K562 (cell line): ENCODE measurements around the gene CPLX1. TPM values are rescaled to one million over a fixed set of nuclear protein-coding genes. Genes with fewer than 3 reads are reported as not detected.

Source experiments
- ATAC-seq: fragments of 200-7000 bp; cut with Tn5 transposase; 3 replicates; pipeline ENCODE4 v1.9.1; 2020; ENCODE audit warnings: moderate library complexity
- BruUV-seq: library from RNA; stranded (reverse); fragments of 400-500 nt; replicated peaks from 2 replicates; lab custom pipeline; 2021; lab: Mats Ljungman, UMichigan
- CTCF ChIA-PET: fragments of 300-600 bp; formaldehyde crosslinking; extraction: SDS; loops from one replicate; lab custom pipeline; 2021; ENCODE audit warnings: low intra/inter-chr PET ratio; lab: Yijun Ruan, JAX
- POLR2A ChIA-PET: fragments of 300-600, 350-650 bp; sonication (Branson Sonifier 250); formaldehyde crosslinking; extraction: SDS; loops from one replicate; lab custom pipeline; 2021; ENCODE audit warnings: antibody characterized with exemption, inconsistent platforms; lab: Yijun Ruan, JAX
- DNase-seq, 4 experiments: peaks; one replicate each; pipeline versions ENCODE4 v3.0.0 to v3.0.0-alpha.2; 2011 to 2018; ENCODE audit warnings: low spot score in 3 of 4, mixed read lengths in 3 of 4; ENCODE audit errors: extremely low read depth in 1 of 4
- FAIRE-seq: peaks from 2 replicates; lab custom pipeline; 2011; peaks lifted over from hg19 to GRCh38; lab: Jason Lieb, UNC
- H2AFZ ChIP-seq: 2 replicates; pipeline ENCODE4 v1.6.0; 2011; ENCODE audit warnings: low read depth, low read length, control low read depth, inconsistent platforms
- H3K27ac ChIP-seq: fragments of 200-600 bp; 3 replicates; pipeline ENCODE4 v1.8.0; 2011; ENCODE audit warnings: low read depth, mild to moderate bottlenecking, control low read depth, inconsistent platforms, low read length, moderate library complexity, mixed read lengths; ENCODE audit errors: extremely low read depth
- H3K27me3 ChIP-seq, 2 experiments: fragments of 300-600 bp in 1 of 2; 2 replicates in 1 of 2; 3 replicates in 1 of 2; pipeline versions ENCODE4 v1.6.0 to v1.8.0; 2011; ENCODE audit warnings: inconsistent platforms in 2 of 2, low read length in 2 of 2, mild to moderate bottlenecking in 1 of 2, mixed read lengths in 1 of 2, moderate library complexity in 1 of 2; ENCODE audit not compliant: control insufficient read depth in 2 of 2, insufficient read depth in 2 of 2
- H3K36me3 ChIP-seq: fragments of 300-600 bp; 3 replicates; pipeline ENCODE4 v1.8.0; 2011; ENCODE audit warnings: mild to moderate bottlenecking, low read length, inconsistent platforms; ENCODE audit not compliant: control insufficient read depth, insufficient read depth
- H3K4me1 ChIP-seq, 2 experiments: fragments of 200-600 bp in 1 of 2; replicated peaks in 1 of 2; 2 replicates in 1 of 2; 3 replicates in 1 of 2; pipeline versions ENCODE4 v1.5.1 to v1.8.0; 2011; ENCODE audit warnings: inconsistent platforms in 2 of 2, low read length in 2 of 2, mild to moderate bottlenecking in 1 of 2, mixed read lengths in 1 of 2, moderate library complexity in 1 of 2; ENCODE audit not compliant: control insufficient read depth in 2 of 2, insufficient read depth in 2 of 2
- H3K4me2 ChIP-seq: 2 replicates; pipeline ENCODE4 v1.6.1; 2011; ENCODE audit warnings: low read length, control low read depth, inconsistent platforms, mixed read lengths; ENCODE audit not compliant: insufficient read depth
- H3K4me3 ChIP-seq: fragments of 200-600 bp; sonication (generic), shearing (Covaris generic); 2 replicates; pipeline ENCODE4 v1.5.1; 2016; ENCODE audit warnings: control low read depth, inconsistent platforms
- H3K79me2 ChIP-seq: fragments of 200-600 bp; 3 replicates; pipeline ENCODE4 v1.8.0; 2011; ENCODE audit warnings: low read length, inconsistent platforms; ENCODE audit not compliant: control insufficient read depth, insufficient read depth
- H3K9ac ChIP-seq, 2 experiments: 2 replicates each; pipeline versions ENCODE4 v1.6.0 to v1.6.1; 2011; ENCODE audit warnings: low read depth in 2 of 2, low read length in 2 of 2, control low read depth in 1 of 2, inconsistent platforms in 1 of 2, mild to moderate bottlenecking in 1 of 2, mixed read lengths in 1 of 2; ENCODE audit not compliant: insufficient read depth in 1 of 2
- H3K9me1 ChIP-seq: one replicate; pipeline ENCODE4 v1.6.0; 2011; ENCODE audit warnings: inconsistent platforms, mild to moderate bottlenecking, low read length, moderate library complexity; ENCODE audit not compliant: control insufficient read depth, insufficient read depth
- H3K9me3 ChIP-seq: replicated peaks from 2 replicates; pipeline ENCODE4 v1.5.1; 2011; ENCODE audit warnings: low read depth, low read length, inconsistent platforms; ENCODE audit not compliant: control insufficient read depth, insufficient read depth
- H4K20me1 ChIP-seq: replicated peaks from 2 replicates; pipeline ENCODE4 v1.6.1; 2011; ENCODE audit warnings: low read length, inconsistent platforms, mixed read lengths; ENCODE audit not compliant: control insufficient read depth, insufficient read depth
- AFF4 ChIP-seq: sonication (generic); formaldehyde crosslinking; IDR thresholded peaks from 2 replicates; pipeline ENCODE4 v1.8.0; 2023; ENCODE audit warnings: mild to moderate bottlenecking, missing genetic modification reagents
- KLF6 ChIP-seq: fragments of 250-450 bp; sonication (Bioruptor Pico); IDR thresholded peaks from 2 replicates; pipeline ENCODE4 v1.4.0; 2020; ENCODE audit warnings: mild to moderate bottlenecking, moderate library complexity, borderline replicate concordance
- POLR3G ChIP-seq: IDR thresholded peaks from 2 replicates; pipeline ENCODE4 v1.6.1; 2011; ENCODE audit not compliant: insufficient read length, insufficient replicate concordance; ENCODE audit errors: extremely low read depth
- PTRF ChIP-seq: fragments of 450-650 bp; IDR thresholded peaks from 2 replicates; pipeline ENCODE4 v1.6.1; 2016; ENCODE audit warnings: mild to moderate bottlenecking, missing genetic modification characterization, missing compliant biosample characterization
- STAT5B ChIP-seq: fragments of 250-450 bp; sonication (Bioruptor Pico); IDR thresholded peaks from 2 replicates; pipeline ENCODE4 v1.8.0; 2021; ENCODE audit warnings: mild to moderate bottlenecking, inconsistent platforms
- TEAD1 ChIP-seq, 2 experiments: fragments of 450-650 bp in 1 of 2; sonication (generic) in 1 of 2; formaldehyde crosslinking; IDR thresholded peaks; 2 replicates each; pipeline versions ENCODE4 v1.4.0 to v1.8.0; 2020 to 2022; ENCODE audit warnings: mild to moderate bottlenecking in 2 of 2, missing genetic modification reagents in 1 of 2
- ZNF584 ChIP-seq: fragments of 200-800 bp; sonication (Bioruptor generic); IDR thresholded peaks from 2 replicates; pipeline ENCODE4 v1.6.1; 2016; ENCODE audit warnings: low read depth, mild to moderate bottlenecking, missing genetic modification characterization, missing compliant biosample characterization
- ZNF707 ChIP-seq: fragments of 250-450 bp; sonication (Bioruptor Pico); conservative IDR thresholded peaks from 2 replicates; pipeline ENCODE4 v1.8.0; 2022; ENCODE audit warnings: inconsistent platforms, mild to moderate bottlenecking, moderate library complexity
- WGBS: fragments of 100-300 bp; shearing (Covaris generic); methylation state at CpG from one replicate; pipeline ENCODE4 v1.1.6; 2016; ENCODE audit warnings: low coverage, mixed read lengths; ENCODE audit not compliant: insufficient coverage; ENCODE audit errors: missing lambda C conversion rate; 5-methylcytosine and 5-hydroxymethylcytosine counted together
- in situ Hi-C: fragments of 300-500 bp; cut with MboI; formaldehyde crosslinking; loops from 4 replicates; pipeline ENCODE4 v1.15.0; 2018; ENCODE audit warnings: inconsistent platforms, mixed read lengths
- intact Hi-C: fragments of 100-400 bp; cut with micrococcal nuclease; formaldehyde crosslinking; loops from 2 replicates; pipeline ENCODE4 v1.14.2; 2022
- polyA plus RNA-seq, 8 experiments: library from polyadenylated mRNA; depleted of rRNA in 4 of 8; stranded (reverse) in 5 of 8; unstranded in 3 of 8; fragments of >200 nt; fragmentation: Nextera tagmentation in 2 of 8; fragmentation: Illumina TruSeq in 1 of 8; extraction: Ambion mirVana in 2 of 8; extraction: Trizol in 1 of 8; gene quantifications; 2 replicates each; pipeline versions ENCODE4 v1.2.1 to v1.2.3, GENCODE V29; 2011 to 2014; ENCODE audit warnings: inconsistent platforms in 1 of 8, missing spikeins in 1 of 8
- total RNA-seq, 7 experiments: library from RNA; depleted of rRNA in 6 of 7; stranded (reverse); fragments of >200 nt in 6 of 7; fragmentation: Illumina TruSeq in 2 of 7; extraction: Trizol in 2 of 7; gene quantifications; 2 replicates each; pipeline versions ENCODE4 v1.2.1 to v1.2.3, GENCODE V29; 2011 to 2021; ENCODE audit warnings: low replicate concordance in 1 of 7
- TF ChIP-seq, protein P1 (sequence below), 2 experiments: IDR thresholded peaks in 1 of 2; conservative IDR thresholded peaks in 1 of 2; 2 replicates each; pipeline ENCODE4 v1.6.1; 2016; ENCODE audit warnings: low read depth in 2 of 2, mild to moderate bottlenecking in 1 of 2, missing compliant biosample characterization in 1 of 2, missing genetic modification characterization in 1 of 2, moderate library complexity in 1 of 2
- TF ChIP-seq, protein P2 (sequence below), 2 experiments: IDR thresholded peaks; 2 replicates each; pipeline ENCODE4 v1.6.1; 2011; ENCODE audit warnings: borderline replicate concordance in 1 of 2, control low read depth in 1 of 2, low read depth in 1 of 2, low read length in 1 of 2, mild to moderate bottlenecking in 1 of 2, mixed read lengths in 1 of 2, moderate library complexity in 1 of 2; ENCODE audit not compliant: insufficient read depth in 1 of 2, insufficient read length in 1 of 2, poor library complexity in 1 of 2, severe bottlenecking in 1 of 2; ENCODE audit errors: extremely low read depth in 1 of 2

CPLX1 gene
- total and polyA plus RNA-seq, 9 of the 15 experiments (the other 6 are each of a cell fraction or from before 2014, with no cell fraction given), result 0.03 to 3.3 (median 0.17) TPM; not detected in 2

- Histone ChIP-seq H3K27ac (no peak overlapping the region), H4K20me1 (no peaks in the 10 kb centered on the region), H3K9me3 (peaks cover 2% of the 10 kb centered on the region; the same call in 1 of the 2 replicates), H3K4me2 (no peak overlapping the region), H3K9ac (no peak overlapping the region), H2AFZ (no peak overlapping the region), H3K27me3 (peaks cover 0 to 7% of the 10 kb centered on the region in 2 experiments; a peak in 3 of 5 replicates), H3K4me1 (peaks cover 0 to 17% of the 10 kb centered on the region in 2 experiments; a peak in 2 of 5 replicates), H3K9me1 (no peaks in the 10 kb centered on the region), H3K36me3 (0 out of 3 replicates have a peak, but pooled peaks cover 2% of the 10 kb centered on the region), H3K79me2 (no peaks in the 10 kb centered on the region), H3K4me3 (no peak overlapping the region)
- intact Hi-C loops (no loop called here), in situ Hi-C loops (no loop called here)
- BruUV-seq, result no TSS peak
- ChIA-PET POLR2A (no interaction called here), CTCF (no interaction called here)
- WGBS, result 37% methylated on average over 4 of the region's 4 CpGs
- DNase-seq, result no peak
- FAIRE-seq, result no peak
- ATAC-seq, result no peak
- TF ChIP-seq KLF6 (CRISPR knock-in tag) (no peak), ZNF584 (no peak), AFF4 (CRISPR knock-in tag) (no peak), TEAD1 (CRISPR knock-in tag; IDR thresholded peaks at IDR 0.05) (no peak), STAT5B (CRISPR knock-in tag) (no peak), POLR3G (no peak), ZNF707 (CRISPR knock-in tag) (no peak), PTRF (tag) (no peak)
- TF ChIP-seq, protein P1, sequence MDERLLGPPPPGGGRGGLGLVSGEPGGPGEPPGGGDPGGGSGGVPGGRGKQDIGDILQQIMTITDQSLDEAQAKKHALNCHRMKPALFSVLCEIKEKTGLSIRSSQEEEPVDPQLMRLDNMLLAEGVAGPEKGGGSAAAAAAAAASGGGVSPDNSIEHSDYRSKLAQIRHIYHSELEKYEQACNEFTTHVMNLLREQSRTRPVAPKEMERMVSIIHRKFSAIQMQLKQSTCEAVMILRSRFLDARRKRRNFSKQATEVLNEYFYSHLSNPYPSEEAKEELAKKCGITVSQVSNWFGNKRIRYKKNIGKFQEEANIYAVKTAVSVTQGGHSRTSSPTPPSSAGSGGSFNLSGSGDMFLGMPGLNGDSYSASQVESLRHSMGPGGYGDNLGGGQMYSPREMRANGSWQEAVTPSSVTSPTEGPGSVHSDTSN (CRISPR knock-in tag; IDR thresholded peaks at IDR 0.05; ENCODE audit: low read depth), result no peak
- TF ChIP-seq, protein P1 (tag; conservative IDR thresholded peaks at IDR 0.05; ENCODE audit: low read depth), result no peak
- TF ChIP-seq, protein P2, sequence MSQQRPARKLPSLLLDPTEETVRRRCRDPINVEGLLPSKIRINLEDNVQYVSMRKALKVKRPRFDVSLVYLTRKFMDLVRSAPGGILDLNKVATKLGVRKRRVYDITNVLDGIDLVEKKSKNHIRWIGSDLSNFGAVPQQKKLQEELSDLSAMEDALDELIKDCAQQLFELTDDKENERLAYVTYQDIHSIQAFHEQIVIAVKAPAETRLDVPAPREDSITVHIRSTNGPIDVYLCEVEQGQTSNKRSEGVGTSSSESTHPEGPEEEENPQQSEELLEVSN (IDR thresholded peaks at IDR 0.05; ENCODE audit: borderline replicate concordance in 1 of 2, extremely low read depth in 1 of 2, insufficient read depth in 1 of 2, insufficient read length in 1 of 2, low read depth in 1 of 2, low read length in 1 of 2, poor library complexity in 1 of 2, severe bottlenecking in 1 of 2), result no peak
Measured at GRCh38 chr4:839675-840443, 13.9 kb upstream of the CPLX1 start.
